ENCODE data around the gene SKAP2. TPM values are rescaled to one million over a fixed set of nuclear protein-coding genes. Genes with fewer than 3 reads are reported as not detected.

Gene SKAP2
- polyA plus RNA-seq, 2 of the 4 experiments (the other 2 are of a cell fraction) = 18.7 to 23.0 TPM

- Histone ChIP-seq H3K4me1 (no peaks in the 10 kb centered on the region), H3K9me3 (no peaks in the 10 kb centered on the region), H3K4me2 (no peak overlapping the region), H3K4me3 (no peak overlapping the region), H3K27ac (no peak overlapping the region)
- TF ChIP-seq BCL3 (IDR thresholded peaks at IDR 0.05) = no peak
- no peak for TF ChIP-seq HDAC2 (IDR thresholded peaks at IDR 0.05)
- no peak for TF ChIP-seq PHF8 (IDR thresholded peaks at IDR 0.05; ENCODE audit: borderline replicate concordance, low read depth)
- TF ChIP-seq HOXB13 (CRISPR knock-in tag; IDR thresholded peaks at IDR 0.05; ENCODE audit: low read depth) = no peak
- no peak for TF ChIP-seq NPAS2 (CRISPR knock-in tag; IDR thresholded peaks at IDR 0.05; ENCODE audit: borderline replicate concordance)
- no peak for TF ChIP-seq REST (IDR thresholded peaks at IDR 0.05)
- no peak for TF ChIP-seq FOSB (CRISPR knock-in tag; IDR thresholded peaks at IDR 0.05)
- no peak for TF ChIP-seq HOXA7 (CRISPR knock-in tag; IDR thresholded peaks at IDR 0.05)
- no peak for TF ChIP-seq RARB (CRISPR knock-in tag; IDR thresholded peaks at IDR 0.05)
- no peak for TF ChIP-seq RAD21 (conservative IDR thresholded peaks at IDR 0.05 in 1 of 2, IDR thresholded peaks at IDR 0.05 in 1 of 2)
- TF ChIP-seq RFX5 (IDR thresholded peaks at IDR 0.05) = no peak
- no peak for TF ChIP-seq ZC3H11A (IDR thresholded peaks at IDR 0.05)
- TF ChIP-seq TFCP2L1 (CRISPR knock-in tag; IDR thresholded peaks at IDR 0.05) = no peak
- TF ChIP-seq POLR2AphosphoS2 (conservative IDR thresholded peaks at IDR 0.05; ENCODE audit: low read length) = no peak
- TF ChIP-seq FOXS1 (CRISPR knock-in tag; IDR thresholded peaks at IDR 0.05) = no peak
- no peak for TF ChIP-seq BHLHE40 (IDR thresholded peaks at IDR 0.05; ENCODE audit: low read depth, low read length)
- TF ChIP-seq NFE2L2 (conservative IDR thresholded peaks at IDR 0.05; ENCODE audit: low read length) = no peak
- no peak for ATAC-seq
- CTCF ChIA-PET = no interaction called here
- no peak for FAIRE-seq
- POLR2A ChIA-PET = no interaction called here
- DNase-seq (ENCODE audit: low read depth in 1 of 2, low spot score in 1 of 2) = no peak
These were observed 87.0 kb downstream of the SKAP2 start for GRCh38 chr7:26777385-26777784.

GRCh38 chr7:26760501-26760900, 103.9 kb downstream of the SKAP2 start:
- no peak overlapping the region for H3K4me2 ChIP-seq
- POLR2A ChIA-PET = no interaction called here
- WGBS (ENCODE audit: missing lambda C conversion rate) = 91% methylated on average over 1 of the region's 1 CpG
- no peak overlapping the region for H3K27ac ChIP-seq
- no peaks in the 10 kb centered on the region for H3K9me3 ChIP-seq
- TF ChIP-seq FOSB (CRISPR knock-in tag; IDR thresholded peaks at IDR 0.05) (no peak), EP300 (IDR thresholded peaks at IDR 0.05) (no peak)
- no peaks in the 10 kb centered on the region for H3K4me1 ChIP-seq
- DNase-seq (ENCODE audit: low read depth in 1 of 2, low spot score in 1 of 2) (no peak), FAIRE-seq (no peak), ATAC-seq (no peak)
- CTCF ChIA-PET = no interaction called here
- H3K4me3 ChIP-seq = no peak overlapping the region

GRCh38 chr7:26759108-26759507, 105.3 kb downstream of the SKAP2 start:
- 97% methylated on average over 2 of the region's 2 CpGs for WGBS (ENCODE audit: missing lambda C conversion rate)
- Histone ChIP-seq H3K4me1 (no peaks in the 10 kb centered on the region), H3K9me3 (no peaks in the 10 kb centered on the region), H3K27ac (no peak overlapping the region), H3K4me2 (no peak overlapping the region), H3K4me3 (no peak overlapping the region)
- ATAC-seq (no peak), DNase-seq (ENCODE audit: low read depth in 1 of 2, low spot score in 1 of 2) (no peak), FAIRE-seq (no peak)
- CTCF ChIA-PET = interaction anchor here (0.9 kb wide), 2 partner anchors 13 to 81 kb away, joined by 3 to 5 read pairs; no protein-coding TSS in a partner anchor
- POLR2A ChIA-PET = no interaction called here
- TF ChIP-seq REST (IDR thresholded peaks at IDR 0.05) = no peak
- no peak for TF ChIP-seq CHD4 (IDR thresholded peaks at IDR 0.05; ENCODE audit: borderline replicate concordance)
- TF ChIP-seq CBX8 (IDR thresholded peaks at IDR 0.05) = no peak
- TF ChIP-seq EP300 (IDR thresholded peaks at IDR 0.05) = no peak
- no peak for TF ChIP-seq MAZ (IDR thresholded peaks at IDR 0.05; ENCODE audit: borderline replicate concordance, low read depth, low read length)
- TF ChIP-seq HES2 (IDR thresholded peaks at IDR 0.05) = no peak
- TF ChIP-seq PBX3 (IDR thresholded peaks at IDR 0.05) = no peak
- TF ChIP-seq RNF2 (IDR thresholded peaks at IDR 0.05; ENCODE audit: borderline replicate concordance, low read depth) = no peak
- no peak for TF ChIP-seq TP53 (CRISPR knock-in tag; IDR thresholded peaks at IDR 0.05)
- TF ChIP-seq HEYL (CRISPR knock-in tag; IDR thresholded peaks at IDR 0.05) = no peak

All from A549 (cell line).